Effector memory CD8-positive, alpha-beta T cell (primary cell): ENCODE results near the gene MTF2.

ENCODE experiments used
- ATAC-seq: fragments of 150-1000 bp; cut with Tn5 transposase; replicated peaks from 2 replicates; pipeline ENCODE4 v1.10.0; 2021; ENCODE audit warnings: mild to moderate bottlenecking, moderate library complexity
- DNase-seq, 3 experiments: peaks; one replicate each; pipeline ENCODE4 v3.0.0; 2021
- H3K27ac Mint-ChIP-seq, 2 donors: one replicate each; pipeline ENCODE4 v1.8.0; 2022; ENCODE audit warnings: mild to moderate bottlenecking in 2 of 2, mixed read lengths in 2 of 2, moderate library complexity in 2 of 2
- H3K27me3 Mint-ChIP-seq, 2 donors: one replicate each; pipeline ENCODE4 v1.8.0; 2022; ENCODE audit warnings: mixed read lengths in 2 of 2
- H3K36me3 Mint-ChIP-seq: one replicate; pipeline ENCODE4 v1.8.0; 2022; ENCODE audit warnings: mild to moderate bottlenecking, moderate library complexity, mixed read lengths; ENCODE audit not compliant: insufficient read depth
- H3K4me1 Mint-ChIP-seq, 2 donors: one replicate each; pipeline ENCODE4 v1.8.0; 2022; ENCODE audit warnings: low read depth in 2 of 2, mixed read lengths in 2 of 2
- H3K4me3 Mint-ChIP-seq, 2 donors: one replicate each; pipeline ENCODE4 v1.8.0; 2022; ENCODE audit warnings: mild to moderate bottlenecking in 2 of 2, mixed read lengths in 2 of 2, moderate library complexity in 2 of 2
- H3K9me3 Mint-ChIP-seq, 2 donors: one replicate each; pipeline ENCODE4 v1.8.0; 2022; ENCODE audit warnings: mixed read lengths in 2 of 2

The MTF2 gene

DNA sequence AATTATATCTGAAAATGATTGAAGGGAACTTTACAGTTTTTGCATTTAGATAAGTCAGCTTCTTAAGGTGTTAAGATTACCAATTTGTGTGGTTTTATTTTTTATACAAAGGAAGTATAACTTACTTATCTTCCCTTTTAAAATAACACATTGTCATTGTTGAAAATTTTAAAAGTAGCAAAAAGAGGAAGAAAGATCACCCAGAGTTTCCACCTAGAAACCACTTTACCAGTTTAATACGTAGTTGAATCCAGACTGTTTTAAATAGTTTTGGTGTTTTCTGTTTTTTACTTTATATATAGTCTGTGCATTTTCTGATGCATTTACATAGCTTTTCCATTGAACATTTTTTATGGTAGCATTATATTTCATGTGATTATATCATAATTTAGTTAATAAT is 107.6 kb downstream of the MTF2 start:
- Mint-ChIP-seq H3K9me3 (no peaks in the 10 kb centered on the region), H3K27me3 (no peaks in the 10 kb centered on the region), H3K4me3 (no peak overlapping the region), H3K36me3 (peaks cover 3% of the 10 kb centered on the region), H3K4me1 (peaks cover 9 to 12% of the 10 kb centered on the region in 2 donors), H3K27ac (no peak overlapping the region)
- no peak for DNase-seq
- ATAC-seq = no peak
